Activated CD4-positive, alpha-beta T cell treated with anti-CD3 and anti-CD28 coated beads, Interleukin-2, amount 50 U/mL, for 24 hours (primary cell): ENCODE results near the gene BBS5.
A peak's percentile ranks its signal among the peaks of the same experiment; 100 is the strongest.
"Not testable (repeated sequence)": the region's sequence is repeated elsewhere in the genome, so short reads cannot be mapped to it uniquely, and the experiment has no call there.

Experiments
- DNase-seq, 2 donors: peaks; one replicate each; pipeline ENCODE4 v3.0.0-alpha.2; 2020; ENCODE audit warnings: low read depth in 1 of 2, low spot score in 1 of 2

The BBS5 gene

GRCh38 chr2:169479257-169480078 lies at the start of gene BBS5:
Gene BBS5 (plus strand): TSS chr2:169479494. CDS start chr2:169479554, 60 bp downstream.
- DNase-seq: peak; percentile 43 to 63

GRCh38 chr2:169431772-169432171 lies 47.5 kb upstream of the BBS5 start:
- not testable (repeated sequence) for DNase-seq

GRCh38 chr2:169434236-169434635 lies 45.1 kb upstream of the BBS5 start:
- not testable (repeated sequence) for DNase-seq

GRCh38 chr2:169438466-169439072 lies 40.7 kb upstream of the BBS5 start:
- no peak for DNase-seq

GRCh38 chr2:169439900-169440299 lies 39.4 kb upstream of the BBS5 start:
- DNase-seq: no peak

GRCh38 chr2:169446452-169446851 lies 32.8 kb upstream of the BBS5 start:
- DNase-seq: no peak

- DNase-seq: no peak
Observed at GRCh38 chr2:169448316-169448715, 31.0 kb upstream of the BBS5 start.

DNA sequence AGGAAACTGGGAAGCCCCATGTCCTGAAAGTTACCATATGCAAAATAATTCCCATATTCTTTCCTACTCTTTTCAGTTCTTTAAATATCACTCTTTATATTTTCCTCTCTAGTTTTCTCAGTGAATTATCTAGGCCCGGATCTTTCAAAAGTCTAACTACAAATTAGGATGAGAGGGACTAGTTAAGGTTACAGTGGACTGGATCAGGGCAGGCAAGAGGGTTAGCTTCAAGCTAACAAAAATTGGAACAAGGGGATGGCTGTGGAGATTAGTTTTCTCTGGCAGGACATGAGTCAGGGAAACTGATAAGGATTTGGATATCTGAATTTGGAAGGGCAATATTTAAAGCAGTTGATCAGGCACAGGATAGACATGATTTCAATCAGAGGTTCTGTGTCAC lies 30.4 kb upstream of the BBS5 start:
- DNase-seq: no peak

DNA sequence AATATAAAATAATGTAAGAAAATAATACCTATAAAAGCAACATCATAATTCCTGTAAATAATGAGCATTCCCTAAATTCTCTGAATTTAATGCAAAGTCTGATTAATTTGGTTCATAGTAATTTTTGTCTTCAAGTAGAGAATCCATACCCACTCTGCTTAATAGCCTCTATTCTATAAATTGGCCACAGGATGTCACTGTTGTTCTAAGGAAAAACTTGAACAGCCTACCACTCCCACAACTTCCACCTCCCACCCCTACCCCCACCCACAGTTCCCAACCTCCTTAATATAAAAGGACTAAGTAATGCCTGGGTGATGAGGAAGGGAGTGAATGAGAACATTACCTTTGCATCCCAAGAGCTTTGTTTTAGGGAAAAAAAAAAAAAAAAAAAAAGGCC lies 27.2 kb upstream of the BBS5 start:
- DNase-seq: no peak

GRCh38 chr2:169453044-169453443 lies 26.2 kb upstream of the BBS5 start:
- DNase-seq: not testable (repeated sequence)

- DNase-seq: no peak
Observed at GRCh38 chr2:169461143-169461542, 18.2 kb upstream of the BBS5 start.

GRCh38 chr2:169462896-169463695 lies 16.2 kb upstream of the BBS5 start:
- no peak for DNase-seq

DNA sequence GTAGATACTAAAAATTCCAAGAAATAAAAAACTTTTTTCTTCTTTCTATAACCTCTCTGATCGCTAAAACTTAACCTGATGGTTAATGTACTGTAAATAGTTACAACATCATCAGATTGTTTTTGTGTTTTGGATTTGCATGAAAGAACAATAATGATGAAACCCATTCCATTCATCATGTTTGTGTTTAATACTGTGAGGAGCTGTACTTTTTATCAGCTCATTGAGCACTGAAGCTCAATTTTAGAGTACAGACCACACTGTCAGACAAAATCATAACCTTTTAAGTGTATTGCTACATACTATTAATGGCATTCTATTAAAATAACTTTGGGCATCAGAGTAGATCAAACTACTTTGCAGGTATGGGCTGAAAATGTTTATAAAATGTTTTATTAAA lies 14.8 kb upstream of the BBS5 start:
- no peak for DNase-seq

- no peak for DNase-seq
Observed at GRCh38 chr2:169464882-169465281, 14.4 kb upstream of the BBS5 start.

GRCh38 chr2:169468841-169469240 lies 10.5 kb upstream of the BBS5 start:
- no peak for DNase-seq

DNA sequence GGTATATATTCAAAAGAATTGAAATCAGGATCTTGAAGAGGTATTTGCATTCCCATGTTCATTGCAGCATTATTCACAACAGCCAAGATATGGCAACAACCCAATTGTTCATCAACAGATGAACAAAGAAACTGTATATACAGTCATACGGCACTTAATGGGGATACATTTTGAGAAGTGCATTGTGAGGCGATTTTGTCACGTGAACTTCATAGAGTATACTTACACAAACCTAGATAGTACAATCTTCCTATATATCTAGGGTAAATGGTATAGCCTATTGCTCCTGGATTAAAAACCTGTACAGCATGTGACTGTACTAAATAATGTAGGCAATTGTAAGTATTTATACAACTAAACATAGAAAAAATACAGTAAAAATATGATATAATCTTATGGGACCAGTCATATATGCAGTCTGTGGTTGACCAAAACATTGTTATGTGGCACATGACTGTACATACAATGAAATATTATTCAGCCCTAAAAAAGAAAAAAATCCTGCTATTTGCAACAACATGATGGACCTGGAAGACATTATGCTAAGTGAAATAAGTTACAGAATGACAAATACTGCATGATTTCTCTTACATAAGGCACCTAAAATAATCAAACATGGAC lies 9.2 kb upstream of the BBS5 start:
- DNase-seq: no peak

DNA sequence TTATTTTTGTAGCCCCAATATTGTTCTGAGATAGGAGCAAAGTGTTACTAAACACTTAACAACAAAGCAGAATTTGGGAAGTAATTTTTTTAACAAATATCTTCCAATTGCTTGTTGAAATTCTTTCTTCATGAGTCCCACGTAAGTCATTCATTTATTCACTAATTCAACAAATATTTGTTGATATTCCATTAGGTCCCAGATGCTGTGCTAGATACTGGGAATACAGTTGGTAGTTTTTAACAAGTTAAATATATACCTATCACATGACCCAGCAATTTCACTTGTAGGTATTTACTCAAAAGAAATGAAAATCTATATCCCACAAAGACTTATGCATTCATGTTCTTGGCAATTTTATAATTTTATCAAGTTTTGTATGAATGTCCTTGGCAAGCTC lies 7.0 kb upstream of the BBS5 start:
- no peak for DNase-seq

DNA sequence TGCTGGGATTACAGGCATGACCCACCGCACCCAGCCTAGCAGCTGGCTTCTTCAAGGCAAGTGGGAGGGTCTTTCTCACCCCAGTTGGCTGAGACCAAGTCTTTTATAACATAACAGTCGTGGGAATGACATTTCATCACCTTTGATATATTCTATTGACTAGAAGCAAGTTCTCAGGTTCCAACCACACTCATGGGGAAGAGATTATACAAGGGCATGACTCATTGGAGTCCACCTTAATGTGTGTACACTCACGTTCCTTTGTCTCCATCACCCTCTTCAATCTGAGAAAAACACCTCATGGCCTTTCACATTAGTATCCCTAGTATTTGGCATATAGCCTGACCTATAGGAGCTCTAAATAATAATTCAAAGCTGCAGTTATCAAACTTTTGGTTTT lies 2.8 kb upstream of the BBS5 start:
- no peak for DNase-seq

- no peak for DNase-seq
Observed at GRCh38 chr2:169478339-169478738, 955 bp upstream of the BBS5 start.

DNA sequence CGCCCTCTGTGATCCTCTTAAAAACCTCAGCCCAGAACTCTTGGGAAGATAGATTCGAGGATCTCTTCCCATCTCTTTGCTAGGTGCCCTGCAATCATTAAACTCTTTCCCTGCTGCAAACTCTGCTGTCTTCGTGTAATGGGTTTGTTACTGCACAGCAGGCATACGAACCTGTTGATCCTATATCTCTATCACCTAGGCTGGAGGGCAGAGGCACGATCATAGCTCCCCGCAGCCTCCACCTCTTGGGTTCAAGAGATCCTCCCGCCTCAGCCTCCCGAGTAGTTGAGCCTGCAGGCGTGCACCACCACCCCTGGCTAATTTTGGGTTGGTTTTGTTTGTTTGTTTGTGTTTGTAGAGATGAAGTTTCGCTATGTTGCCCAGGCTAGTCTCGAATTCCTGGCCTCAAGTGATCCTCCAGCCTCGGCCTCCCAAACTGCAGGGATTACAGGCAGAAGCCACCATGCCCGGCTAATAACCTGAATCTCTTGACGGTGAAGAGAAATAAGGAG lies 493 bp upstream of the BBS5 start:
- DNase-seq: no peak

- DNase-seq: no peak
Observed at GRCh38 chr2:169480079-169480465, 778 bp downstream of the BBS5 start.
